Neural cell (in vitro differentiated cells): ENCODE data around the gene PARVA.

Source experiments
- EP300 ChIP-seq: fragments of 450-650 bp; conservative IDR thresholded peaks from 2 replicates; pipeline ENCODE4 v1.6.1; 2014; ENCODE audit warnings: antibody characterized with exemption, mild to moderate bottlenecking, moderate library complexity; ENCODE audit not compliant: poor library complexity, severe bottlenecking
- EZH2 ChIP-seq: fragments of 200-600, 300-800 bp; shearing (Covaris generic), sonication (generic); IDR thresholded peaks from 2 replicates; pipeline ENCODE4 v1.6.1; 2014; ENCODE audit warnings: antibody characterized with exemption, low read length, borderline replicate concordance, mild to moderate bottlenecking; ENCODE audit not compliant: insufficient read depth, poor library complexity, severe bottlenecking
- MXI1 ChIP-seq: fragments of 450-650 bp; conservative IDR thresholded peaks from 2 replicates; pipeline ENCODE4 v1.6.1; 2014; ENCODE audit warnings: antibody characterized with exemption, mild to moderate bottlenecking; ENCODE audit not compliant: poor library complexity, severe bottlenecking
- POLR2AphosphoS5 ChIP-seq: IDR thresholded peaks from 2 replicates; pipeline ENCODE4 v1.6.1; 2012
- RAD21 ChIP-seq: fragments of 450-650 bp; conservative IDR thresholded peaks from 2 replicates; pipeline ENCODE4 v1.6.1; 2014; ENCODE audit warnings: antibody characterized with exemption, mild to moderate bottlenecking, moderate library complexity
- SMC3 ChIP-seq: fragments of 450-650 bp; conservative IDR thresholded peaks from 2 replicates; pipeline ENCODE4 v1.6.1; 2014; ENCODE audit warnings: antibody characterized with exemption, mild to moderate bottlenecking, moderate library complexity; ENCODE audit not compliant: poor library complexity
- TAF1 ChIP-seq: IDR thresholded peaks from 2 replicates; pipeline ENCODE4 v1.6.1; 2012; ENCODE audit warnings: low read depth
- TF ChIP-seq, protein P1 (sequence below): fragments of 450-650 bp; IDR thresholded peaks from 2 replicates; pipeline ENCODE4 v1.5.1; 2014; ENCODE audit warnings: antibody characterized with exemption, mild to moderate bottlenecking, moderate library complexity; ENCODE audit not compliant: poor library complexity, severe bottlenecking
- TF ChIP-seq, protein P2 (sequence below): IDR thresholded peaks from 2 replicates; pipeline ENCODE4 v1.6.1; 2012; ENCODE audit warnings: borderline replicate concordance

DNA sequence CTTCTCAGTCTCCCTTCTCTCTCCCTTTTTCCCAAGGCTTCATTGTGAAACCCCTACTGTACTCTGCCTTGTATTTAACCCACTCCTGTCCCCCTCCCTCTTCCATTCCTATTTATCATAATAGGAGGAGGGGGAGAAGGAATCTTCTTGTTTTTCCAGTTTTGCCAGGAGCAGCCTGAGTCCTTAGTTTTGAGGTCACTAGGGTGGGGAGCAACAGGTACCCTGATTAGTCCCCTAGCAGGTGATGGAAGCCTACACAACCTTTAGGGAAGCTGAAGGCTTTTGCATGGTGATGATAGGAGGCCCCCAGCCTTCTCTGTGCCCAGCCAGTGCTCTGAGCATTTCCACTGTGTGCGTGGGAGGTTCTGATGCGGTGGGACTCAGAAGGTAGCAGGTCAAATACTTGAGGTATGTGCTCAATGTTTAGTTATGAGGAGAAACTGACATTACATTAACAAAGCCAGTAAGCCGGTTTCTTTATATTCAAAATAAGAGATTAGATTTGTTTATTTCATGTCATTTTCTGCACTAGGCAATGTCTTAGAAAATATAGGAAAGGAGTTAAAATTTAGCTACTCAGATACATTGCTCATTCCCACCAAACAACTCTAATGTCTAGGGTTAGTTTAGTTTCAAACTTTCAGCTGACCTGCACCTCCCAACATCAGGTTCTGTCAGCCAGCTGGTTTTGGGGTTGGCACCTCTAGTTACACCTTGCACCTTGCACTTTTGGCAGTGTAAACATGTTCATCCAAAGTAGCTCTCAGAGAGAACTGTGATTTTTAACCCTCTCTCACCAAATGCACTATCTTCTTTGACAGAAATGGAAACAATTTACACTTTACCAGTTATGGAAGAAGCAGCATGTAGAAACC, 26.0 kb downstream of the PARVA start:
- TF ChIP-seq EP300 (no peak), EZH2 (no peak), POLR2AphosphoS5 (no peak), SMC3 (no peak), TAF1 (no peak), RAD21 (no peak), MXI1 (no peak)
- TF ChIP-seq, protein P1, sequence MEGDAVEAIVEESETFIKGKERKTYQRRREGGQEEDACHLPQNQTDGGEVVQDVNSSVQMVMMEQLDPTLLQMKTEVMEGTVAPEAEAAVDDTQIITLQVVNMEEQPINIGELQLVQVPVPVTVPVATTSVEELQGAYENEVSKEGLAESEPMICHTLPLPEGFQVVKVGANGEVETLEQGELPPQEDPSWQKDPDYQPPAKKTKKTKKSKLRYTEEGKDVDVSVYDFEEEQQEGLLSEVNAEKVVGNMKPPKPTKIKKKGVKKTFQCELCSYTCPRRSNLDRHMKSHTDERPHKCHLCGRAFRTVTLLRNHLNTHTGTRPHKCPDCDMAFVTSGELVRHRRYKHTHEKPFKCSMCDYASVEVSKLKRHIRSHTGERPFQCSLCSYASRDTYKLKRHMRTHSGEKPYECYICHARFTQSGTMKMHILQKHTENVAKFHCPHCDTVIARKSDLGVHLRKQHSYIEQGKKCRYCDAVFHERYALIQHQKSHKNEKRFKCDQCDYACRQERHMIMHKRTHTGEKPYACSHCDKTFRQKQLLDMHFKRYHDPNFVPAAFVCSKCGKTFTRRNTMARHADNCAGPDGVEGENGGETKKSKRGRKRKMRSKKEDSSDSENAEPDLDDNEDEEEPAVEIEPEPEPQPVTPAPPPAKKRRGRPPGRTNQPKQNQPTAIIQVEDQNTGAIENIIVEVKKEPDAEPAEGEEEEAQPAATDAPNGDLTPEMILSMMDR: no peak
- TF ChIP-seq, protein P2, sequence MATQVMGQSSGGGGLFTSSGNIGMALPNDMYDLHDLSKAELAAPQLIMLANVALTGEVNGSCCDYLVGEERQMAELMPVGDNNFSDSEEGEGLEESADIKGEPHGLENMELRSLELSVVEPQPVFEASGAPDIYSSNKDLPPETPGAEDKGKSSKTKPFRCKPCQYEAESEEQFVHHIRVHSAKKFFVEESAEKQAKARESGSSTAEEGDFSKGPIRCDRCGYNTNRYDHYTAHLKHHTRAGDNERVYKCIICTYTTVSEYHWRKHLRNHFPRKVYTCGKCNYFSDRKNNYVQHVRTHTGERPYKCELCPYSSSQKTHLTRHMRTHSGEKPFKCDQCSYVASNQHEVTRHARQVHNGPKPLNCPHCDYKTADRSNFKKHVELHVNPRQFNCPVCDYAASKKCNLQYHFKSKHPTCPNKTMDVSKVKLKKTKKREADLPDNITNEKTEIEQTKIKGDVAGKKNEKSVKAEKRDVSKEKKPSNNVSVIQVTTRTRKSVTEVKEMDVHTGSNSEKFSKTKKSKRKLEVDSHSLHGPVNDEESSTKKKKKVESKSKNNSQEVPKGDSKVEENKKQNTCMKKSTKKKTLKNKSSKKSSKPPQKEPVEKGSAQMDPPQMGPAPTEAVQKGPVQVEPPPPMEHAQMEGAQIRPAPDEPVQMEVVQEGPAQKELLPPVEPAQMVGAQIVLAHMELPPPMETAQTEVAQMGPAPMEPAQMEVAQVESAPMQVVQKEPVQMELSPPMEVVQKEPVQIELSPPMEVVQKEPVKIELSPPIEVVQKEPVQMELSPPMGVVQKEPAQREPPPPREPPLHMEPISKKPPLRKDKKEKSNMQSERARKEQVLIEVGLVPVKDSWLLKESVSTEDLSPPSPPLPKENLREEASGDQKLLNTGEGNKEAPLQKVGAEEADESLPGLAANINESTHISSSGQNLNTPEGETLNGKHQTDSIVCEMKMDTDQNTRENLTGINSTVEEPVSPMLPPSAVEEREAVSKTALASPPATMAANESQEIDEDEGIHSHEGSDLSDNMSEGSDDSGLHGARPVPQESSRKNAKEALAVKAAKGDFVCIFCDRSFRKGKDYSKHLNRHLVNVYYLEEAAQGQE: no peak
